ENCODE data around the gene PPP1CC.

PPP1CC gene

GRCh38 chr12:110720516-110720915 lies 22.2 kb downstream of the PPP1CC start:
- Mint-ChIP-seq H3K27ac (no peak overlapping the region), H3K4me3 (no peak overlapping the region), H3K36me3 (peaks cover 44% of the 10 kb centered on the region), H3K27me3 (no peaks in the 10 kb centered on the region), H3K9me3 (no peaks in the 10 kb centered on the region), H3K4me1 (peaks cover 29% of the 10 kb centered on the region)
- ATAC-seq = no peak

- no peaks in the 10 kb centered on the region for H3K9me3 Mint-ChIP-seq
- no peak overlapping the region for H3K4me3 Mint-ChIP-seq
- peaks cover 22% of the 10 kb centered on the region for H3K4me1 Mint-ChIP-seq
- H3K27me3 Mint-ChIP-seq = no peaks in the 10 kb centered on the region
- H3K27ac Mint-ChIP-seq = peak overlapping the region; percentile 66
- peaks cover 37% of the 10 kb centered on the region for H3K36me3 Mint-ChIP-seq
- peak; percentile 85 for ATAC-seq
Measured at GRCh38 chr12:110718222-110718908, 24.3 kb downstream of the PPP1CC start.

- ATAC-seq = no peak
- Mint-ChIP-seq H3K27ac (peak overlapping the region; percentile 66), H3K9me3 (no peaks in the 10 kb centered on the region), H3K36me3 (peaks cover 30% of the 10 kb centered on the region), H3K27me3 (no peaks in the 10 kb centered on the region), H3K4me1 (peaks cover 22% of the 10 kb centered on the region), H3K4me3 (no peak overlapping the region)
Measured at GRCh38 chr12:110717037-110717436, 25.7 kb downstream of the PPP1CC start.

GRCh38 chr12:110708917-110709316 lies 33.8 kb downstream of the PPP1CC start:
- Mint-ChIP-seq H3K27ac (no peak overlapping the region), H3K4me1 (peaks cover 6% of the 10 kb centered on the region), H3K9me3 (no peaks in the 10 kb centered on the region), H3K4me3 (no peak overlapping the region), H3K36me3 (peaks cover 6% of the 10 kb centered on the region), H3K27me3 (no peaks in the 10 kb centered on the region)
- ATAC-seq = no peak

- no peaks in the 10 kb centered on the region for H3K27me3 Mint-ChIP-seq
Measured at GRCh38 chr12:110705309-110705708, 37.4 kb downstream of the PPP1CC start.

GRCh38 chr12:110704750-110705149 lies 37.9 kb downstream of the PPP1CC start:
- no peaks in the 10 kb centered on the region for H3K9me3 Mint-ChIP-seq

More at GRCh38 chr12:110705309-110705708, 37.4 kb downstream of the PPP1CC start:
- Mint-ChIP-seq H3K4me3 (no peak overlapping the region), H3K36me3 (peaks cover 6% of the 10 kb centered on the region), H3K27ac (no peak overlapping the region), H3K9me3 (no peaks in the 10 kb centered on the region), H3K4me1 (peaks cover 6% of the 10 kb centered on the region)
- no peak for ATAC-seq

GRCh38 chr12:110704231-110704630 lies 38.5 kb downstream of the PPP1CC start:
- Mint-ChIP-seq H3K9me3 (no peaks in the 10 kb centered on the region), H3K27ac (no peak overlapping the region), H3K4me3 (no peak overlapping the region), H3K27me3 (no peaks in the 10 kb centered on the region), H3K4me1 (peaks cover 6% of the 10 kb centered on the region), H3K36me3 (peaks cover 6% of the 10 kb centered on the region)
- no peak for ATAC-seq

More at GRCh38 chr12:110704750-110705149, 37.9 kb downstream of the PPP1CC start:
- Mint-ChIP-seq H3K4me1 (peaks cover 6% of the 10 kb centered on the region), H3K27me3 (no peaks in the 10 kb centered on the region), H3K27ac (no peak overlapping the region), H3K4me3 (no peak overlapping the region), H3K36me3 (peaks cover 6% of the 10 kb centered on the region)
- ATAC-seq = no peak

GRCh38 chr12:110702081-110702480 lies 40.6 kb downstream of the PPP1CC start:
- H3K36me3 Mint-ChIP-seq = no peaks in the 10 kb centered on the region
- H3K4me1 Mint-ChIP-seq = peaks cover 22% of the 10 kb centered on the region
- H3K4me3 Mint-ChIP-seq = no peak overlapping the region
- no peaks in the 10 kb centered on the region for H3K27me3 Mint-ChIP-seq
- ATAC-seq = no peak
- no peak overlapping the region for H3K27ac Mint-ChIP-seq
- H3K9me3 Mint-ChIP-seq = no peaks in the 10 kb centered on the region

- peaks cover 3% of the 10 kb centered on the region for H3K9me3 Mint-ChIP-seq
Measured at GRCh38 chr12:110699591-110700445, 42.9 kb downstream of the PPP1CC start.

GRCh38 chr12:110698171-110698902 lies 44.4 kb downstream of the PPP1CC start:
- peak; percentile 97 for ATAC-seq

More at GRCh38 chr12:110699591-110700445, 42.9 kb downstream of the PPP1CC start:
- no peak overlapping the region for H3K4me3 Mint-ChIP-seq
- H3K4me1 Mint-ChIP-seq = peaks cover 31% of the 10 kb centered on the region
- ATAC-seq = no peak
- H3K27me3 Mint-ChIP-seq = no peaks in the 10 kb centered on the region
- H3K27ac Mint-ChIP-seq = peak overlapping the region; percentile 5
- no peaks in the 10 kb centered on the region for H3K36me3 Mint-ChIP-seq

GRCh38 chr12:110697236-110697635 lies 45.5 kb downstream of the PPP1CC start:
- Mint-ChIP-seq H3K27ac (peak overlapping the region; percentile 71), H3K9me3 (peaks cover 3% of the 10 kb centered on the region), H3K27me3 (no peaks in the 10 kb centered on the region), H3K4me1 (peaks cover 47% of the 10 kb centered on the region), H3K36me3 (no peaks in the 10 kb centered on the region), H3K4me3 (no peak overlapping the region)
- ATAC-seq = no peak

More at GRCh38 chr12:110698171-110698902, 44.4 kb downstream of the PPP1CC start:
- no peaks in the 10 kb centered on the region for H3K27me3 Mint-ChIP-seq
- H3K27ac Mint-ChIP-seq = peak overlapping the region; percentile 71
- H3K4me1 Mint-ChIP-seq = peaks cover 44% of the 10 kb centered on the region
- H3K36me3 Mint-ChIP-seq = no peaks in the 10 kb centered on the region
- H3K9me3 Mint-ChIP-seq = peaks cover 3% of the 10 kb centered on the region
- H3K4me3 Mint-ChIP-seq = peak overlapping the region; percentile 47

GRCh38 chr12:110696283-110696682 lies 46.4 kb downstream of the PPP1CC start:
- Mint-ChIP-seq H3K27me3 (no peaks in the 10 kb centered on the region), H3K9me3 (peaks cover 3% of the 10 kb centered on the region), H3K4me1 (peaks cover 57% of the 10 kb centered on the region), H3K4me3 (no peak overlapping the region), H3K27ac (peak overlapping the region; percentile 71), H3K36me3 (no peaks in the 10 kb centered on the region)
- no peak for ATAC-seq

GRCh38 chr12:110694330-110694901 lies 48.3 kb downstream of the PPP1CC start:
- H3K27me3 Mint-ChIP-seq = no peaks in the 10 kb centered on the region
- H3K4me1 Mint-ChIP-seq = peaks cover 75% of the 10 kb centered on the region
- peak overlapping the region; percentile 53 for H3K27ac Mint-ChIP-seq
- ATAC-seq = no peak
- peaks cover 3% of the 10 kb centered on the region for H3K9me3 Mint-ChIP-seq
- H3K36me3 Mint-ChIP-seq = no peaks in the 10 kb centered on the region
- no peak overlapping the region for H3K4me3 Mint-ChIP-seq

- peak overlapping the region; percentile 53 for H3K27ac Mint-ChIP-seq
Measured at GRCh38 chr12:110693731-110694130, 49.0 kb downstream of the PPP1CC start.

GRCh38 chr12:110690127-110690430 lies 52.6 kb downstream of the PPP1CC start:
- no peaks in the 10 kb centered on the region for H3K9me3 Mint-ChIP-seq
- peaks cover 71% of the 10 kb centered on the region for H3K4me1 Mint-ChIP-seq
- H3K27me3 Mint-ChIP-seq = no peaks in the 10 kb centered on the region
- H3K36me3 Mint-ChIP-seq = peaks cover 34% of the 10 kb centered on the region
- ATAC-seq = no peak
- peak overlapping the region; percentile 89 for H3K4me3 Mint-ChIP-seq
- peak overlapping the region; percentile 81 for H3K27ac Mint-ChIP-seq

More at GRCh38 chr12:110693731-110694130, 49.0 kb downstream of the PPP1CC start:
- Mint-ChIP-seq H3K4me3 (no peak overlapping the region), H3K36me3 (no peaks in the 10 kb centered on the region), H3K4me1 (peaks cover 75% of the 10 kb centered on the region), H3K9me3 (peaks cover 3% of the 10 kb centered on the region), H3K27me3 (no peaks in the 10 kb centered on the region)
- ATAC-seq = no peak
